ENCODE results near the gene ESRRA.
"Not testable (repeated sequence)": the region's sequence is repeated elsewhere in the genome, so short reads cannot be mapped to it uniquely, and the experiment has no call there.

ESRRA gene

DNA sequence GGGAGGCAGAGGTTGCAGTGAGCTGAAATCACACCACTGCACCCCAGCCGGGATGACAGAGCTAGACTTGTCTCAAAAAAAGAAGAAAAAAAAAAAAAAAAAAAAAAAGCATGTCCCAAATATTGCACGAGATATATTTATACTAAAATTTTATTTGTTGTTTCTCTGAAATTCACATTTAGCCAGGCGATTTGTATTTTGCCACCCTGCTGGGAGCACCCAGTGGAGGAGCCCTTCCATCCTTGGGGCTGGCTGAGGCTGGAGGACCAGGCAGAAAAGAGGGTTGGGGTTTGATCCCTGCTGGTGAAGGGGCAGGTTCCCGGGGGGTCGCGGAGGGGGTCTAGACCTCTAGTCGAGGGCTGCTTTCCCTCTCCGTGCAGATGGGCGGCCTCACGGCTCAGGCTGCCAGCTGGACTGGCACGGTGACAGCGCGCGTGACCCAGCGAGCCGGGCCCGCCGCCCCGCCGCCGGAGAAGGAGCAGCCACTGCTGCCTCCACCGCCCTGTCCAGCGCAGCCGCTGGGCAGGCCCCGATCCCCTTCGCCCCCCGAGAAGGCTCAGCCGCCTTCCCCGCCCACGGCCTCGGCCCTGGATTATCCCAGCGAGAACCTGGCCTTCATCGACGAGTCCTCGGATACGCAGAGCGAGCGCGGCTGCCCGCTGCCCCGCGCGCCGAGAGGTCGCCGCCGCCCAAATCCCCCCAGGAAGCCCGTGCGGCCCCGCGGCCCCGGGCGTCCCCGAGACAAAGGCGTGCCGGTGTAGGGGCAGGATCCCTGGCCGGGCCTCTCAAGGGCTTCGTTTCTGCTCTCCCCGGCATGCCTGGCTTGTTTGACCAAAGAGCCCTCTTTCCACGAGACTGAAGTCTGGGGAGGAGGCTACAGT is 6.1 kb upstream of the ESRRA start:
- Histone ChIP-seq H3K36me3 (ENCODE audit: control insufficient read depth, insufficient read depth, low read length) (no peaks in the 10 kb centered on the region), H3K9ac (ENCODE audit: low read depth, low read length) (no peak overlapping the region), H3K4me3 (ENCODE audit: low read depth, low read length) (peak overlapping the region; percentile 65), H3K9me3 (ENCODE audit: control insufficient read depth, insufficient read depth, low read length) (no peaks in the 10 kb centered on the region), H3K27me3 (ENCODE audit: control insufficient read depth, insufficient read depth, low read length) (peaks cover 80% of the 10 kb centered on the region), H3K4me1 (ENCODE audit: control insufficient read depth, insufficient read depth, low read length) (peaks cover 4% of the 10 kb centered on the region)

DNA sequence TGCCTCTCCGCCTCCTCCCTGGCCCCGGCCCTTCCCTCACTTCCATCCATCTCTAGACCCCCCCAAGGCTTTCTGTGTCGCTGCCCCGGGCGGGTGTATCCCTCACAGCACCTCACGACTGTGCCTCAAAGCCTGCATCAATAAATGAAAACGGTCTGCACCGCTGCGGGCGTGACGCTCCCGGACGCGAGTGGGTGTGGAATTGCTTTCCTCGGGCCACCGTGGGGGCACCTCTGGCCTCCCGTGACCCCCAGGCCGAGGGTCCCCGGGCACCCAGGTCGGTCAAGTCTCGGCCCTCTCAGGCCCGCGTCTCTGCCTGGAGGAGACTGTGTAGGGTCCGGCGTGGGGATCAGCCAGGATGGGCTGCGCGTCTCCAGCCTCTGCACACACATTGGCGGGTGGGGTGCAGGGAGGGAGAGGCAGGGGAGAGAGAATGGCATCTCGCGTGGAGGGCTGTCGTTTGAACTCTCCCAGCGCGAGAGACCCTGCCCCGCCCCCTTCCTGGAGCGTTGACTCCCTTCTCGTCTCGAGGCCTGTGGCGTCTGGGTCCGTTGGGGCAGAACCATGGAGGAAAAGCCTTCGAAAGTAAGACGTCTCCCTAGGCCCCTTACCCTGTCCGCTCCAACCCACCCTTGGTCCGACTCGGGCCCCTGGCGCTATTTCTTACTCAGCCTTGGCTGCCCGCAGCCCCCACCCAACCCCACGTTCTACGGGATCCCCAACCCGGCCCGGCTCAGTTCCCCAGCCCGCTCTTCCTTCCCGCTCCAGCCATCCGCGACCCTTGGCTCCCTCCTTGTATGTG is 5.3 kb upstream of the ESRRA start, which contains the start of gene CATSPERZ:
Gene CATSPERZ (plus strand): TSS at position 512 of the 802 bp plus-strand sequence. CDS start 53 bp downstream, at position 565.
- Histone ChIP-seq H3K27me3 (ENCODE audit: control insufficient read depth, insufficient read depth, low read length) (peaks cover 71% of the 10 kb centered on the region), H3K4me1 (ENCODE audit: control insufficient read depth, insufficient read depth, low read length) (peaks cover 5% of the 10 kb centered on the region), H3K9ac (ENCODE audit: low read depth, low read length) (no peak within 1 kb of the TSS), H3K9me3 (ENCODE audit: control insufficient read depth, insufficient read depth, low read length) (no peaks in the 10 kb centered on the region), H3K36me3 (ENCODE audit: control insufficient read depth, insufficient read depth, low read length) (no peaks in the 10 kb centered on the region), H3K4me3 (ENCODE audit: low read depth, low read length) (peak within 1 kb of the TSS; percentile 65)

DNA sequence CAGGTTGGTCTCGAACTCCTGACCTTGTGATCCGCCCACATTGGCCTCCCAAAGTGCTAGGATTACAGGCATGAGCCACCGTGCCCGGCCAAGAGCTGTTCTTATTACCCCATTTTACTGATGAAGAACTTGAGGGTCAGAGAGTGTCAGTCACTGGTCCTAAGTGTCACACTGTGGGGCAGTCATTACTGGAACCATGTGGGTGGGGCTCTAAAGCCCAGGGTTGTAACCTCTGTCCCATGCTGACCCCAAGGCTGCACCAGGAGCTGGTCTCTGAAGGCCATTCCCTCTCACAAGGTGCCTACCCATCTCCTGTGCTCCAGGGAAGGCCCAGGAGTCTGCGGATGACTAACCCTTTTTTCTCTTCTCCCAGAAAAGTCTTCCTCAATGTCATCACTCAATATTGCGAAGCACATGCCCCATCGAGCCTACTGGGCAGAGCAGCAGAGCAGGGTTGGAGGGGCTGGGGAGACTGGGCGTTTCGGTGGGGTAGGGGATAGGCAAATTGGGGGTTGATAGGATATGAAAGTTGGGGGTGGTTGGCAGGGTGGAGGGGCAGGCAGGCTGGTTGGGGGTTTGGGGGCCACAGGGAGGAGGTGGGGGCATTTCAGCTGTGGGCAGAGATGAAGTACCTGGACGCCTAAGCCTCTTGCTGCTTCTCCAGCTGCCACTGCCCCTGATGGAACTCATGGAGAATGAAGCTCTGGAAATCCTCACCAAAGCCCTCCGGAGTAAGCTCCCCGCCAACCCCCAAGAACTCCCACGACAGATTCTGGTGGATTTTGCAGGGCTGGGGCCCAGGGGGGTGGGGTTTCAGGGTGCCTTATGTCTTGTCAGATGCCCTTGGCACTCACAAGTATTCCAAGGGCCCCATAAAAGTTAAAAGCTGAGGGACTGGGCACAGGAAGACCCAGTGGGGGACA is 2.0 kb upstream of the ESRRA start:
- H3K9me3 ChIP-seq (ENCODE audit: control insufficient read depth, insufficient read depth, low read length), result no peaks in the 10 kb centered on the region
- H3K27me3 ChIP-seq (ENCODE audit: control insufficient read depth, insufficient read depth, low read length), result peaks cover 38% of the 10 kb centered on the region
- no peaks in the 10 kb centered on the region for H3K36me3 ChIP-seq (ENCODE audit: control insufficient read depth, insufficient read depth, low read length)
- no peak overlapping the region for H3K4me3 ChIP-seq (ENCODE audit: low read depth, low read length)
- no peak overlapping the region for H3K9ac ChIP-seq (ENCODE audit: low read depth, low read length)
- H3K4me1 ChIP-seq (ENCODE audit: control insufficient read depth, insufficient read depth, low read length), result peaks cover 5% of the 10 kb centered on the region

DNA sequence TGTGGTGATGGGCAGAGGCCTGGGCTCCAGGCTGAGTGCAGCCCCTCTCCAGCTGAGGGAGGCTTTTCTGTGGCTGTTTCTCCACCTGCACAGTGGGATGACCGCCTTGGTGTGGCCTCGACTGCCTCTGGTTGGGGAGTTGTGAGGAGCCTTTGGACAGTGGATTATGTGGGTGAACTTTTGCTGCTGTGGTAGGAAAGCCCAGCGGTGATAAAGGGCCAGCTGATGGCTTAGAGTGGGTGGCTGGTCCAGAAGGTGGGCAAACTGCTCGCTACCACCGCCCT is 1.4 kb upstream of the ESRRA start:
- peaks cover 32% of the 10 kb centered on the region for H3K27me3 ChIP-seq (ENCODE audit: control insufficient read depth, insufficient read depth, low read length)
- no peaks in the 10 kb centered on the region for H3K9me3 ChIP-seq (ENCODE audit: control insufficient read depth, insufficient read depth, low read length)
- H3K4me1 ChIP-seq (ENCODE audit: control insufficient read depth, insufficient read depth, low read length), result peaks cover 5% of the 10 kb centered on the region
- H3K9ac ChIP-seq (ENCODE audit: low read depth, low read length), result no peak overlapping the region
- peak overlapping the region; percentile 91 for H3K4me3 ChIP-seq (ENCODE audit: low read depth, low read length)
- no peaks in the 10 kb centered on the region for H3K36me3 ChIP-seq (ENCODE audit: control insufficient read depth, insufficient read depth, low read length)

DNA sequence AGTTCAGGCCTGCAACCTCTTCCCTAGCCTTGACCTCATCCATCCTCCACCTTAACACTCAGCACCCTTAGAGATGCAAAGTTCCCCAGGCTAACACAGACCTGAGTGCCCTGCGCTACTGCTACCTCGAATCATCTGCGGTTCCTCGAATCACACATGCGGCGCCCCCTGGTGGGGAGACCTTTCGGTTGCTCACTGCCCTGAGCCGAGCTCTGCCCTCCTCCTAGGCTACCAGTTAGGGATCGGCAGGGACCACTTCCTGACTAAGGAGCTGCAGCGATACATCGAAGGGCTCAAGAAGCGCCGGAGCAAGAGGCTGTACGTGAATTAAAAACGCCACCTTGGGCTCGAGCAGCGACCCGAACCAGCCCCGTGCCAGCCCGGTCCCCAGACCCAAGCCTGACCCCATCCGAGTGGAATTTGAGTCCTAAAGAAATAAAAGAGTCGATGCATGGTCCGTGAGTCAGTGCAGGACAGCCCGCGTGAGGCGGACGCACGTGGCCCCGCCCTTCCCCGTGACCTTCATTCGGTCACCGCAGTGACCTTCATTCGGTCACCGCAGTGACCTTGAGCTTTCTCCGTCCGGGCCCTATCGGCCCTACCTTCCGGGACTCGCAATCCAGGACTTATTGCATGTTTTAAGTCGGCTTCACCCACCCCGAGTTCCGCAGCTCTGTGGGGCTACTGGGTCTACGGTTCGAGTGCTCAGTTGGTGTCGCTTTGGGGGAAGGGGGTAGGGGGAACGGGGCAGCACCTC is 830 bp upstream of the ESRRA start:
- H3K27me3 ChIP-seq (ENCODE audit: control insufficient read depth, insufficient read depth, low read length), result peaks cover 27% of the 10 kb centered on the region
- peak overlapping the region; percentile 91 for H3K4me3 ChIP-seq (ENCODE audit: low read depth, low read length)
- peaks cover 5% of the 10 kb centered on the region for H3K4me1 ChIP-seq (ENCODE audit: control insufficient read depth, insufficient read depth, low read length)
- H3K9me3 ChIP-seq (ENCODE audit: control insufficient read depth, insufficient read depth, low read length), result no peaks in the 10 kb centered on the region
- peak overlapping the region; percentile 97 for H3K9ac ChIP-seq (ENCODE audit: low read depth, low read length)
- no peaks in the 10 kb centered on the region for H3K36me3 ChIP-seq (ENCODE audit: control insufficient read depth, insufficient read depth, low read length)

DNA sequence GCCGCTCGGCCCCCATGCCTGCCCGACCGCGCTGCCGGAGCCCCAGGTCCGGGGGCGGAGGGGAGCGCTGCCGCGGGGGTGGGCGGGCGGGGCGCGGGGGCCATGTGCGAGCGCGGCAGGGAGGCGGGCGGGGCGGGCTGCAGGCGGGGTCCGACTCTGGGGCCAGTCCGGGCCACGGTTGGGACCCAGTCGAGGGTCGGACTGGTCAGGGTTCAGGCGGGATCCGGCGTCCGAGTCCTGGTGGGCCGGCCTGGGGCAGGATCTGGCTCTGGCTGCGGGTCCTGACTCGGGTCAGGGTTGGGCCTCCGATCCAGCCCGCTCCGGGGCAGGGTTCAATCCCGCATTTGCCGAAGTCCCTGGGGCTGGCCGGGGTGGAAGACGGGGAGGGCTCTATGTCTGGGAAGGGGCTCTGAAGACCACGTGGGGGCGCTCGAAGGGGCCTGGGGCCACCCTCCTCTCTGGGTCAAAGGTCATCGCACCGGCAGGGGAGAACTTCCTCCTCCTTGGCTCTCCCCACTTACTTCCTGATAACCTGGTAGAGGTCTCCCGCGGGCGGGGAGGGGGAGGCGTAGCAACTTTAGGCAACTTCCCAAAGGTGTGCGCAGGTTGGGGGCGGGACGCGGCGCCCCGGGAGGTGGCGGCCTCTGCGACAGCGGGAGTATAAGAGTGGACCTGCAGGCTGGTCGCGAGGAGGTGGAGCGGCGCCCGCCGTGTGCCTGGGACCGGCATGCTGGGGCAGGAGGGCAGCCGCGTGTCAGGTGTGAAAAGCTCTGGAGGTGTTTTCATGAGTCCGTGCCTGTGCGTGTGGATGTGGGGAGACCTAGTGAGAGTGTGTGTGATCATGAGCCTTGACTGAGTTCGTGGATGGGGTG is 603 bp downstream of the ESRRA start:
- peak overlapping the region; percentile 93 for H3K9ac ChIP-seq (ENCODE audit: low read depth, low read length)
- H3K27me3 ChIP-seq (ENCODE audit: control insufficient read depth, insufficient read depth, low read length), result peaks cover 13% of the 10 kb centered on the region
- H3K4me3 ChIP-seq (ENCODE audit: low read depth, low read length), result peak overlapping the region; percentile 80
- H3K4me1 ChIP-seq (ENCODE audit: control insufficient read depth, insufficient read depth, low read length), result peaks cover 5% of the 10 kb centered on the region
- no peaks in the 10 kb centered on the region for H3K9me3 ChIP-seq (ENCODE audit: control insufficient read depth, insufficient read depth, low read length)
- no peaks in the 10 kb centered on the region for H3K36me3 ChIP-seq (ENCODE audit: control insufficient read depth, insufficient read depth, low read length)

DNA sequence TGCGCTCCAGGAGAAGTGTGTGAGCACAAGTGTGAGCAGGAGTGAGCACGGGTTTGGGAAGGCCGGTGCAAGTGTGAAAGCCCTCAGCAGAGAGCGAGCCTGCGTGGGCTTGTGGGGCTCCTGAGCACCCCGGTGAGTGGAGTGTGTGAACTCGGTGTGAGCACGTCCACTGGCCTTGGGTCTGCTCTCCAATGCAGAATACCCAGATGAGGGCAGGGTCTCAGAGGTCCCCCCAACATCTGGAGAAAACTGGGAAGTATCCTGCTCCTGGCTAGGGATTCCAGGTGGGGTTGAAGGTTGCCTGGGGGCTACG is 1.2 kb downstream of the ESRRA start:
- peaks cover 8% of the 10 kb centered on the region for H3K27me3 ChIP-seq (ENCODE audit: control insufficient read depth, insufficient read depth, low read length)
- H3K9me3 ChIP-seq (ENCODE audit: control insufficient read depth, insufficient read depth, low read length), result no peaks in the 10 kb centered on the region
- peaks cover 5% of the 10 kb centered on the region for H3K4me1 ChIP-seq (ENCODE audit: control insufficient read depth, insufficient read depth, low read length)
- peak overlapping the region; percentile 80 for H3K4me3 ChIP-seq (ENCODE audit: low read depth, low read length)
- H3K9ac ChIP-seq (ENCODE audit: low read depth, low read length), result peak overlapping the region; percentile 93
- peaks cover 2% of the 10 kb centered on the region for H3K36me3 ChIP-seq (ENCODE audit: control insufficient read depth, insufficient read depth, low read length)

DNA sequence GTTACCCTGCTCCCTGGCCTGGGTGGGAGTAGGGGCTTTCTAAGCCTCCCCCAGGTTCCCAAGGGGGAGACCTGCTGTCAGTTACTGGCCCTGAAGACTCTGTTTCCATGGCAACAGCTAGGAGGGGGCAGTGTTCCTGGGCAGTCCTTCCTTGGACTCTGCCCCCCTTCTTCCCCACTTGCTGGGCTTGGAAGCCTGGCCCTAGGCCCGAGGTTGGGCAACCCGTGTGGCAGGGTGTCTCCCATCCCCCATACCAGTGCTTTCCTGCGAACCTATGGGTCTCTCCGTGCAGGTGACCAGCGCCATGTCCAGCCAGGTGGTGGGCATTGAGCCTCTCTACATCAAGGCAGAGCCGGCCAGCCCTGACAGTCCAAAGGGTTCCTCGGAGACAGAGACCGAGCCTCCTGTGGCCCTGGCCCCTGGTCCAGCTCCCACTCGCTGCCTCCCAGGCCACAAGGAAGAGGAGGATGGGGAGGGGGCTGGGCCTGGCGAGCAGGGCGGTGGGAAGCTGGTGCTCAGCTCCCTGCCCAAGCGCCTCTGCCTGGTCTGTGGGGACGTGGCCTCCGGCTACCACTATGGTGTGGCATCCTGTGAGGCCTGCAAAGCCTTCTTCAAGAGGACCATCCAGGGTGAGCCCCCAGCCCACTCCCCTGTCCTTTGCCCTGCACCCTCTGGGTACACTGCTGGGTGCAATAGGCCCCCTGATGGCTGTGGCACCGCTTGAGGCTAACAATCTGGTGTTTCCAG is 1.7 kb downstream of the ESRRA start:
- H3K9me3 ChIP-seq (ENCODE audit: control insufficient read depth, insufficient read depth, low read length), result no peaks in the 10 kb centered on the region
- peaks cover 5% of the 10 kb centered on the region for H3K4me1 ChIP-seq (ENCODE audit: control insufficient read depth, insufficient read depth, low read length)
- H3K4me3 ChIP-seq (ENCODE audit: low read depth, low read length), result peak overlapping the region; percentile 80
- H3K27me3 ChIP-seq (ENCODE audit: control insufficient read depth, insufficient read depth, low read length), result peaks cover 2% of the 10 kb centered on the region
- H3K36me3 ChIP-seq (ENCODE audit: control insufficient read depth, insufficient read depth, low read length), result peaks cover 2% of the 10 kb centered on the region
- H3K9ac ChIP-seq (ENCODE audit: low read depth, low read length), result peak overlapping the region; percentile 93

DNA sequence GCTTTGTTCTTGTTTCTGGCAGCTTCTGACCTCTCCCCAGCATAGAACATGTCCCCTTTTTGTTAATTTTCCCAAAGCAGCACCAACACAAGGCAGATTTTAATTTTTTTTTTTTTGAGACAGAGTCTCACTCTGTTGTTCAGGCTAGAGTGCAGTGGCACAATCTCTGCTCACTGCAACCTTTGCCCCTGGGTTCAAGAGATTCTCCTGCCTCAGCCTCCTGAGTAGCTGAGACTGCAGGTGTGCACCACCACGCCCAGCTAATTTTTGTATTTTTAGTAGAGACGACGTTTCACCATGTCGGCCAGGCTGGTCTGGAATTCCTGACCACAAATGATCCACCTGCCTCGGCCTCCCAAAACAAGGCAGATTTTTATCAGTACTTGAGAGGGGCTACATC is 2.5 kb downstream of the ESRRA start:
- H3K27me3 ChIP-seq (ENCODE audit: control insufficient read depth, insufficient read depth, low read length); H3K4me3 ChIP-seq (ENCODE audit: low read depth, low read length); H3K4me1 ChIP-seq (ENCODE audit: control insufficient read depth, insufficient read depth, low read length); H3K9me3 ChIP-seq (ENCODE audit: control insufficient read depth, insufficient read depth, low read length); H3K36me3 ChIP-seq (ENCODE audit: control insufficient read depth, insufficient read depth, low read length); H3K9ac ChIP-seq (ENCODE audit: low read depth, low read length): not testable (repeated sequence)

DNA sequence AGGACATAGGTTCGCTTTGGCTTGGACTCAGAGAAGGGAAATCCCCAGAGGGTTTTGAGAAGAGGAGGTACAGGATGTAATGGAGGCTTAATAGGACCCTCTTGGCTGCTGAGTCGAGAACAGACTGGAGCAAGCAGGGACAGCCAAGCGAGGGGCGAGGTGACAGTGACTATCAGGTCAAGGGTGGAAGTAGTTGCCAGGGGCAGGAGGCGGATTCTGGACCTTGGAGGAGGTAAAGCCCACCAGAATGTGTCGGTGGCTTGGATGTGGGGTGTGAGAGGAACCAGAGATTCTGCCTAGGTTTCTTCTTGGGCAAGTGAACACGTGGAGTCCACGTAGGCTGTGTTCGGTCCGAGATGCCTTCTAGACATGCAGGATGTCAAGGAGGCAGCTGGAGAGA is 7.6 kb downstream of the ESRRA start:
- H3K9me3 ChIP-seq (ENCODE audit: control insufficient read depth, insufficient read depth, low read length), result no peaks in the 10 kb centered on the region
- no peaks in the 10 kb centered on the region for H3K4me1 ChIP-seq (ENCODE audit: control insufficient read depth, insufficient read depth, low read length)
- H3K4me3 ChIP-seq (ENCODE audit: low read depth, low read length), result no peak overlapping the region
- peak overlapping the region; percentile 47 for H3K9ac ChIP-seq (ENCODE audit: low read depth, low read length)
- peaks cover 18% of the 10 kb centered on the region for H3K36me3 ChIP-seq (ENCODE audit: control insufficient read depth, insufficient read depth, low read length)
- no peaks in the 10 kb centered on the region for H3K27me3 ChIP-seq (ENCODE audit: control insufficient read depth, insufficient read depth, low read length)

Data from iPS-15b (cell line).